Esophagus muscularis mucosa (tissue), 4 donors: ENCODE data around the gene PRDX1. TPM values are rescaled to one million over a fixed set of nuclear protein-coding genes. Genes with fewer than 3 reads are reported as not detected.

Experiments used
- DNase-seq: peaks from one replicate; pipeline ENCODE4 v3.0.0-alpha.2; 2017; ENCODE audit errors: extremely low spot score
- H3K27ac ChIP-seq, 4 donors: fragments of 200-600 bp; sonication (generic); replicated peaks in 1 of 4; 1 replicate in 3 of 4; 2 replicates in 1 of 4; pipeline ENCODE4 v1.5.1; 2016 to 2019; ENCODE audit warnings: mild to moderate bottlenecking in 1 of 4
- H3K27me3 ChIP-seq, 4 donors: fragments of 200-600 bp; sonication (generic); one replicate each; pipeline versions ENCODE4 v1.5.1 to v1.6.0; 2016 to 2019
- H3K36me3 ChIP-seq, 4 donors: fragments of 200-600 bp; sonication (generic); one replicate each; pipeline ENCODE4 v1.5.1; 2016 to 2019
- H3K4me1 ChIP-seq, 4 donors: fragments of 200-600 bp; sonication (generic); one replicate each; pipeline ENCODE4 v1.5.1; 2016 to 2019
- H3K4me3 ChIP-seq, 4 donors: fragments of 200-600 bp; sonication (generic); 1 replicate in 2 of 4; 2 replicates in 2 of 4; pipeline ENCODE4 v1.5.1; 2016 to 2019; ENCODE audit warnings: mild to moderate bottlenecking in 4 of 4, moderate library complexity in 1 of 4
- H3K9me3 ChIP-seq, 4 donors: fragments of 200-600 bp; sonication (generic); 1 replicate in 3 of 4; 2 replicates in 1 of 4; pipeline ENCODE4 v1.5.1; 2016 to 2019
- EP300 ChIP-seq: sonication (generic); formaldehyde crosslinking; IDR thresholded peaks from one replicate; pipeline ENCODE4 v1.6.1; 2017; ENCODE audit warnings: antibody characterized with exemption
- POLR2A ChIP-seq: fragments of 450-650 bp; IDR thresholded peaks from one replicate; pipeline ENCODE4 v1.6.1; 2017; ENCODE audit warnings: antibody characterized with exemption, moderate library complexity, mild to moderate bottlenecking, low read depth
- POLR2AphosphoS5 ChIP-seq, 2 donors: sonication (generic); formaldehyde crosslinking; IDR thresholded peaks; one replicate each; pipeline ENCODE4 v1.6.1; 2017; ENCODE audit warnings: antibody characterized with exemption in 2 of 2
- WGBS: methylation state at CpG from one replicate; pipeline ENCODE4 v1.1.5; 2018; 5-methylcytosine and 5-hydroxymethylcytosine counted together
- intact Hi-C: fragments of 100-400 bp; cut with DNase I; formaldehyde crosslinking; loops from one replicate; pipeline ENCODE4 v1.15.1; 2023
- total RNA-seq, 4 donors: library from RNA; depleted of rRNA; stranded (reverse); fragments of >200 nt; gene quantifications; one replicate each; pipeline versions ENCODE4 v1.1.0 to v1.2.1, GENCODE V29; 2016
- TF ChIP-seq, protein P1 (sequence below), 3 experiments: fragments of 200-600 bp in 2 of 3; fragments of 450-650 bp in 1 of 3; sonication (generic) in 2 of 3; IDR thresholded peaks; one replicate each; pipeline ENCODE4 v1.5.1; 2017 to 2019; ENCODE audit warnings: antibody characterized with exemption in 3 of 3, mild to moderate bottlenecking in 2 of 3, moderate library complexity in 1 of 3

PRDX1 gene
- total RNA-seq, 4 donors from 2014 or later: 244 to 349 (median 321) TPM

DNA sequence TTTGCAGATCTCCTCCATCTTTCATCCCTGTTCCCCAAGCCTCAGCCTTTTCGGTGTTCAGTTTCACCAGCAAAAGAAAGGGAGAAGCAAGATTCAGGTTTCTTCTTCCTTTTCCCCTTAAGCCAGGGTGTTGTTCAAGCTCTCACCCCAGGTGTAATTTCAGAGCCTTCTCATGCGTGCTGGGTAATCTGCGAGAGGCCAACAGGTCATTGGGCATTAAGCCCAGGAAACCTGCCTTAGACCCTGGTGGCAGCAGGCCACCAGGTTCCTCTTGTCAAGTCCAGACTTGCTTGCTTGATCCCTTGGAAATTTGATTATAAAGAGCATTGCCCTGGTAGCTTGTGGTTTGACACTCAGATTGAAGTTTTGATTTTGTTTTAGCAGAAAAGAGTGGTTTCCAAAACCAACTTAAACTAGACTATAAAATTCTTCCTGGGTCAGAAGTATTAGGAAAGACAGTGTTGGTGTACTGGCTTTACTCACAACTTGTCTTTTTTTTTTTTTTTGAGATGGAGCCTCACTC, 35.8 kb upstream of the PRDX1 start:
- DNase-seq: no peak
- no peak for TF ChIP-seq EP300
- TF ChIP-seq, protein P1, sequence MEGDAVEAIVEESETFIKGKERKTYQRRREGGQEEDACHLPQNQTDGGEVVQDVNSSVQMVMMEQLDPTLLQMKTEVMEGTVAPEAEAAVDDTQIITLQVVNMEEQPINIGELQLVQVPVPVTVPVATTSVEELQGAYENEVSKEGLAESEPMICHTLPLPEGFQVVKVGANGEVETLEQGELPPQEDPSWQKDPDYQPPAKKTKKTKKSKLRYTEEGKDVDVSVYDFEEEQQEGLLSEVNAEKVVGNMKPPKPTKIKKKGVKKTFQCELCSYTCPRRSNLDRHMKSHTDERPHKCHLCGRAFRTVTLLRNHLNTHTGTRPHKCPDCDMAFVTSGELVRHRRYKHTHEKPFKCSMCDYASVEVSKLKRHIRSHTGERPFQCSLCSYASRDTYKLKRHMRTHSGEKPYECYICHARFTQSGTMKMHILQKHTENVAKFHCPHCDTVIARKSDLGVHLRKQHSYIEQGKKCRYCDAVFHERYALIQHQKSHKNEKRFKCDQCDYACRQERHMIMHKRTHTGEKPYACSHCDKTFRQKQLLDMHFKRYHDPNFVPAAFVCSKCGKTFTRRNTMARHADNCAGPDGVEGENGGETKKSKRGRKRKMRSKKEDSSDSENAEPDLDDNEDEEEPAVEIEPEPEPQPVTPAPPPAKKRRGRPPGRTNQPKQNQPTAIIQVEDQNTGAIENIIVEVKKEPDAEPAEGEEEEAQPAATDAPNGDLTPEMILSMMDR (IDR thresholded peaks at IDR 0.05): no peak
- TF ChIP-seq POLR2A: no peak
- TF ChIP-seq POLR2AphosphoS5 (IDR thresholded peaks at IDR 0.05): no peak
- WGBS: 89% methylated on average over 3 of the region's 3 CpGs
- Histone ChIP-seq H3K27ac (no peak overlapping the region), H3K36me3 (peaks cover 7 to 61% (median 23%) of the 10 kb centered on the region in 4 donors), H3K4me1 (peaks cover 0 to 12% (median 2%) of the 10 kb centered on the region in 4 donors), H3K4me3 (no peak overlapping the region), H3K9me3 (no peaks in the 10 kb centered on the region), H3K27me3 (no peaks in the 10 kb centered on the region)
- intact Hi-C loops: no loop called here

GRCh38 chr1:45554198-45554597, 32.5 kb upstream of the PRDX1 start:
- WGBS: 79% methylated on average over 6 of the region's 6 CpGs
- no peaks in the 10 kb centered on the region for H3K9me3 ChIP-seq
- TF ChIP-seq, protein P1 (IDR thresholded peaks at IDR 0.05): no peak
- TF ChIP-seq EP300: no peak
- no peak for TF ChIP-seq POLR2AphosphoS5 (IDR thresholded peaks at IDR 0.05)
- no peak for TF ChIP-seq POLR2A
- H3K36me3 ChIP-seq: peaks cover 0 to 33% (median 9%) of the 10 kb centered on the region in 4 donors
- no peaks in the 10 kb centered on the region for H3K27me3 ChIP-seq
- no peak overlapping the region for H3K27ac ChIP-seq
- DNase-seq: no peak
- intact Hi-C loops: no loop called here
- peaks cover 15 to 32% (median 22%) of the 10 kb centered on the region in 4 donors for H3K4me1 ChIP-seq
- H3K4me3 ChIP-seq: no peak overlapping the region

DNA sequence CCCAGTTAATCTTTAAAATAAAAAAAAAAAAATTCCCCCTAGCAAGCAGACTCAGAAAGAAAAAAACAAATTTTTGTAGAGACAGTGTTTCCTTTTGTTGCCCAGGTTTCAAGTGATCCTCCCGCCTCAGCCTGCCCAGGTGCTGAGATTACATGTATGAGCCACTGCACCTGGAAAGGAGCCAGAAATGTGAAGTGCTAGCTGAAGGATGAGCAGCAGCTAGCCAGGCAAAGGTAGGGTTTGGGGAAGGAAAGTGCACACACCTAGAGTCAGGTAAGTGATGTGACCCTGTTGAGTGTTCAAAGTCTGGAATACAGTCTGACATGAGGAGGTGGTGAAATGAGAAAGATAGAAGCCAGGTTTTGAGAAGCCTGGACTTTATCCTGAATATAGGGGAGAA, 30.6 kb upstream of the PRDX1 start:
- no peaks in the 10 kb centered on the region for H3K9me3 ChIP-seq
- H3K36me3 ChIP-seq: peaks cover 0 to 29% (median 9%) of the 10 kb centered on the region in 4 donors
- no peaks in the 10 kb centered on the region for H3K27me3 ChIP-seq
- no peak for DNase-seq
- 69% methylated on average over 1 of the region's 1 CpG for WGBS
- TF ChIP-seq EP300 (no peak), POLR2A (no peak), POLR2AphosphoS5 (IDR thresholded peaks at IDR 0.05) (no peak)
- TF ChIP-seq, protein P1 (IDR thresholded peaks at IDR 0.05): no peak
- no peak overlapping the region for H3K27ac ChIP-seq
- H3K4me1 ChIP-seq: peaks cover 15 to 29% (median 22%) of the 10 kb centered on the region in 4 donors
- no peak overlapping the region for H3K4me3 ChIP-seq
- intact Hi-C loops: no loop called here

DNA sequence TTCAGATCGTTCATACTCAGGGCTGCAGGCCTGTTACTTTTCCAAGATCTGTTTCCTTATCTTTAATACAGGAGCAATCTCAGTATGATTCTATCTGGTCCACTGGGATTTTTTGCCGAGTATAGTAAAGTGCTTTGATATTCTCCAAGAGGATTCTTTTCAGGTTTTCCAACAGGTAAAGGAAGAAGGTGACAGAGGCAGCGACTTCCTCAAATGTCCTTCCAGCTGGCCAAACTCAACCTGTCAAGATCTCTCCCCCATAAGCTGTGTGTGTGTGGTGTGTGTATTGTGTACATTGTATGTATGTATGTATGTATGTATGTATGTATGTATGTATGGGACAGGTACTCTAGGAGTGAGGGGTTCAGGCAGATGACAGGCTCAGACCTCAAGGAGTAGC, 30.0 kb upstream of the PRDX1 start:
- no peak for DNase-seq
- no peaks in the 10 kb centered on the region for H3K9me3 ChIP-seq
- 19% methylated on average over 3 of the region's 3 CpGs for WGBS
- TF ChIP-seq EP300: no peak
- TF ChIP-seq POLR2A: no peak
- TF ChIP-seq, protein P1 (IDR thresholded peaks at IDR 0.05): no peak
- no peak for TF ChIP-seq POLR2AphosphoS5 (IDR thresholded peaks at IDR 0.05)
- H3K4me1 ChIP-seq: peaks cover 15 to 23% (median 22%) of the 10 kb centered on the region in 4 donors
- peak overlapping the region; percentile 80 to 89 (median 85) for H3K27ac ChIP-seq
- no peaks in the 10 kb centered on the region for H3K27me3 ChIP-seq
- H3K36me3 ChIP-seq: peaks cover 0 to 29% (median 9%) of the 10 kb centered on the region in 4 donors
- H3K4me3 ChIP-seq: peak overlapping the region; percentile 62 to 88 (median 72)
- intact Hi-C loops: no loop called here
